ENCODE measurements around the gene B4GALT2.
A peak's percentile ranks its signal among the peaks of the same experiment; 100 is the strongest.

The B4GALT2 gene

GRCh38 chr1:43992232-43992995 lies 13.4 kb downstream of the B4GALT2 start:
- TF ChIP-seq CTCF (IDR thresholded peaks at IDR 0.05; ENCODE audit: low read depth, low read length, missing control alignments) = no peak
- DNase-seq (ENCODE audit: low read depth) = no peak
- in situ Hi-C loops (cut with HindIII; ENCODE audit: low sequenced_read_pairs) = loop anchor here (5.0 kb wide), 1 partner anchor 230 kb away; no protein-coding TSS in a partner anchor
- peak overlapping the region; percentile 52 for H3K4me3 ChIP-seq (ENCODE audit: low read depth, low read length)

- no peak for DNase-seq (ENCODE audit: low read depth)
- H3K4me3 ChIP-seq (ENCODE audit: low read depth, low read length) = no peak overlapping the region
- TF ChIP-seq CTCF (IDR thresholded peaks at IDR 0.05; ENCODE audit: low read depth, low read length, missing control alignments) = no peak
- in situ Hi-C loops (cut with HindIII; ENCODE audit: low sequenced_read_pairs) = loop anchor here (5.0 kb wide), 1 partner anchor 231 kb away; no protein-coding TSS in a partner anchor
Measured at GRCh38 chr1:43993206-43993914, 14.3 kb downstream of the B4GALT2 start.

GRCh38 chr1:43994071-43994470 lies 15.1 kb downstream of the B4GALT2 start:
- in situ Hi-C loops (cut with HindIII; ENCODE audit: low sequenced_read_pairs) = loop anchor here (5.0 kb wide), 1 partner anchor 232 kb away; no protein-coding TSS in a partner anchor
- DNase-seq (ENCODE audit: low read depth) = no peak
- H3K4me3 ChIP-seq (ENCODE audit: low read depth, low read length) = no peak overlapping the region
- no peak for TF ChIP-seq CTCF (IDR thresholded peaks at IDR 0.05; ENCODE audit: low read depth, low read length, missing control alignments)

- in situ Hi-C loops (cut with HindIII; ENCODE audit: low sequenced_read_pairs) = loop anchor here (5.0 kb wide), 1 partner anchor 233 kb away; no protein-coding TSS in a partner anchor
- no peak for DNase-seq (ENCODE audit: low read depth)
- no peak for TF ChIP-seq CTCF (IDR thresholded peaks at IDR 0.05; ENCODE audit: low read depth, low read length, missing control alignments)
- H3K4me3 ChIP-seq (ENCODE audit: low read depth, low read length) = no peak overlapping the region
Measured at GRCh38 chr1:43994794-43995790, 16.1 kb downstream of the B4GALT2 start.

- in situ Hi-C loops (cut with HindIII; ENCODE audit: low sequenced_read_pairs) = no loop called here
- H3K4me3 ChIP-seq (ENCODE audit: low read depth, low read length) = no peak overlapping the region
- no peak for DNase-seq (ENCODE audit: low read depth)
- no peak for TF ChIP-seq CTCF (IDR thresholded peaks at IDR 0.05; ENCODE audit: low read depth, low read length, missing control alignments)
Measured at GRCh38 chr1:43995984-43996732, 17.1 kb downstream of the B4GALT2 start.
